Omental fat pad (tissue), 4 donors: ENCODE data around the gene TMEM119. TPM values are rescaled to one million over a fixed set of nuclear protein-coding genes. Genes with fewer than 3 reads are reported as not detected.

Experiments used
- ATAC-seq: fragments of 150-250 bp; one replicate; pipeline ENCODE4 v1.9.1; 2016; ENCODE audit warnings: mild to moderate bottlenecking, moderate library complexity; ENCODE audit not compliant: low FRiP score
- DNase-seq: peaks from one replicate; pipeline ENCODE4 v3.0.0-alpha.2; 2019; ENCODE audit warnings: low spot score
- total RNA-seq, 4 donors: library from RNA; depleted of rRNA; stranded (reverse); fragments of >200 nt; gene quantifications; one replicate each; pipeline ENCODE4 v1.1.0, GENCODE V29; 2016
- TF ChIP-seq, protein P1 (sequence below), 3 donors: fragments of 450-650 bp; IDR thresholded peaks; one replicate each; pipeline ENCODE4 v1.5.1; 2016 to 2017; ENCODE audit warnings: antibody characterized with exemption in 3 of 3, mild to moderate bottlenecking in 3 of 3, moderate library complexity in 2 of 3

Gene TMEM119
- total RNA-seq, 4 donors from 2014 or later = 3.1 to 28.8 (median 8.8) TPM

DNA sequence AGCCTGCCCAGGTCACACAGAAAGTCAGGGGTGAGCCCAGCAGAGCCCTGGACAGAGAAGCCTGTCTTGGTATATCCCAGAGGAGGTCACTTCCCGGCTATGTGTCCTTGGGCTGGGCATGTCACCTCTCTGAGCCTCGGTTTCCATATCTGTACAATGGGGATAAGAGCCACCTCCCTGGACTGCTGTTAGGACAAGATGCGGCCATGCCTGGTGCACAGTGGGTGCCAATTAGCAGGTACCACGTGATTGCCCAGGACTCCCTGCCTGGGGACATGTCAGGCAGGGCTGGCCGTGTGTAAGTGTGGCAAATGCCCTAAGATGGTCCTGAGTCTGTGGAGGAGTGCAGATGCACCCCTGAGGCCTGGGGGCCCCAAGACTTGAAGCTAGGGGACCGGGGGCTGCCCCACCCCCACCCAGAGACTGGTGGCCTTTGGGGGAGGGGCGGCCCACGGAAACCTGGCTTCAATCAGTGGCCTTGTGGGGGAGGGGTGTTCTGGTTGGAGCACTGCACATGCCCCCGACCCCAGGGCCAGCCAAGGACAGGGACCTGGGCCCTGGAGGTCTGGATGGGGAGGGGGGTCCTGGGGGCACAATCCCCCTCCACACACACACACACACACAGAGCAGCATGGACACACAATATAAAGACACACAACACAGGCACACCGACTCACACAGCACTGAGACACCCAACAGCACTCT lies 878 bp downstream of the TMEM119 start:
- ATAC-seq (no peak), DNase-seq (no peak)
- TF ChIP-seq, protein P1, sequence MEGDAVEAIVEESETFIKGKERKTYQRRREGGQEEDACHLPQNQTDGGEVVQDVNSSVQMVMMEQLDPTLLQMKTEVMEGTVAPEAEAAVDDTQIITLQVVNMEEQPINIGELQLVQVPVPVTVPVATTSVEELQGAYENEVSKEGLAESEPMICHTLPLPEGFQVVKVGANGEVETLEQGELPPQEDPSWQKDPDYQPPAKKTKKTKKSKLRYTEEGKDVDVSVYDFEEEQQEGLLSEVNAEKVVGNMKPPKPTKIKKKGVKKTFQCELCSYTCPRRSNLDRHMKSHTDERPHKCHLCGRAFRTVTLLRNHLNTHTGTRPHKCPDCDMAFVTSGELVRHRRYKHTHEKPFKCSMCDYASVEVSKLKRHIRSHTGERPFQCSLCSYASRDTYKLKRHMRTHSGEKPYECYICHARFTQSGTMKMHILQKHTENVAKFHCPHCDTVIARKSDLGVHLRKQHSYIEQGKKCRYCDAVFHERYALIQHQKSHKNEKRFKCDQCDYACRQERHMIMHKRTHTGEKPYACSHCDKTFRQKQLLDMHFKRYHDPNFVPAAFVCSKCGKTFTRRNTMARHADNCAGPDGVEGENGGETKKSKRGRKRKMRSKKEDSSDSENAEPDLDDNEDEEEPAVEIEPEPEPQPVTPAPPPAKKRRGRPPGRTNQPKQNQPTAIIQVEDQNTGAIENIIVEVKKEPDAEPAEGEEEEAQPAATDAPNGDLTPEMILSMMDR (IDR thresholded peaks at IDR 0.05) = no peak

DNA sequence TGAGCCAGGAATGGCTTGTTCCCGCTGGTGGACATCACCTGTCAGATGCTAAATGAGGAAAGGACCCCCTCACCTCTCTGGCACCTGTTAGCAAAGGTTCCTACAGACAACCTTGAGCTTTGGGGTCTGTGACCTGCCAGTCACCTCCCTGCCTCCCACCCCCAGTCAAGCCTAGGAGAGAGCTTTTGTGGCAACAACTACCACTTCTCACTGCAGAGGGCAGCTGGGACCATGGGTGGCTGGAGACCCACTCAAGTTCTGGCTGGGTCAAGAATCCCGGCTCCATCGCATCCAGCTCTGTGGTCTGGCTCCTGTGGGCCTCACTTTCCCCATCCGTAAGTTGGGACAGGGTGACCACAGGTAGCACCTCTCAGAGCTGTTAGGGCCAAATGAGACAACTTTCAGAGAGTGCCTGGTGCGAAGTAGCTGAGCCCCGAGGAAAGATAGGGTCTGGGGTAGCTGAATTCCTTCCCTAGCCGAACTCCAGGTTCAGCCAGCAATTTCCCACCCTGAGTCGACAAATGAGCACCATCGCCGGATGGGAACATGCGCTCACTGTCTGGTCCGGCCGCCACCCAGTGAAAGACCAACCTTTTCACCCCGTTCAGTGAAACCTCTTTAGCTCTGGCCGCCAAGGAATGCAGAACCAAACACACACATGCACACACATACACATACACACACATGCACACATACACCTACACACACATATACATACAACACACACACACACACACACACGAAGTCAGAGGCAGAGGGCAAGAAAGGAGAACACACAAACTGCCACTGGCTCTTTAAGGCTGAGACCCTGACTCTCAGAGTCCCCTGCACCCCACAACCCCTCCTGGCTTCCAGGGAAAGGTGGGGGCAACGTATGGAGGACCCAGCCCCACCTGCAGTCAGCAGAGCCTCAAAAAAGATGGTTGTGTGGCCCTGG lies 1.9 kb downstream of the TMEM119 start:
- no peak for ATAC-seq
- TF ChIP-seq, protein P1 (IDR thresholded peaks at IDR 0.05) = no peak

GRCh38 chr12:108594960-108595710 lies 2.7 kb downstream of the TMEM119 start:
- TF ChIP-seq, protein P1 (IDR thresholded peaks at IDR 0.05) = no peak
- no peak for ATAC-seq
- DNase-seq = no peak

More for the DNA sequence above, 1.9 kb downstream of the TMEM119 start:
- no peak for DNase-seq

- TF ChIP-seq, protein P1 (IDR thresholded peaks at IDR 0.05) = no peak
Measured at GRCh38 chr12:108594323-108594903, 3.5 kb downstream of the TMEM119 start.

DNA sequence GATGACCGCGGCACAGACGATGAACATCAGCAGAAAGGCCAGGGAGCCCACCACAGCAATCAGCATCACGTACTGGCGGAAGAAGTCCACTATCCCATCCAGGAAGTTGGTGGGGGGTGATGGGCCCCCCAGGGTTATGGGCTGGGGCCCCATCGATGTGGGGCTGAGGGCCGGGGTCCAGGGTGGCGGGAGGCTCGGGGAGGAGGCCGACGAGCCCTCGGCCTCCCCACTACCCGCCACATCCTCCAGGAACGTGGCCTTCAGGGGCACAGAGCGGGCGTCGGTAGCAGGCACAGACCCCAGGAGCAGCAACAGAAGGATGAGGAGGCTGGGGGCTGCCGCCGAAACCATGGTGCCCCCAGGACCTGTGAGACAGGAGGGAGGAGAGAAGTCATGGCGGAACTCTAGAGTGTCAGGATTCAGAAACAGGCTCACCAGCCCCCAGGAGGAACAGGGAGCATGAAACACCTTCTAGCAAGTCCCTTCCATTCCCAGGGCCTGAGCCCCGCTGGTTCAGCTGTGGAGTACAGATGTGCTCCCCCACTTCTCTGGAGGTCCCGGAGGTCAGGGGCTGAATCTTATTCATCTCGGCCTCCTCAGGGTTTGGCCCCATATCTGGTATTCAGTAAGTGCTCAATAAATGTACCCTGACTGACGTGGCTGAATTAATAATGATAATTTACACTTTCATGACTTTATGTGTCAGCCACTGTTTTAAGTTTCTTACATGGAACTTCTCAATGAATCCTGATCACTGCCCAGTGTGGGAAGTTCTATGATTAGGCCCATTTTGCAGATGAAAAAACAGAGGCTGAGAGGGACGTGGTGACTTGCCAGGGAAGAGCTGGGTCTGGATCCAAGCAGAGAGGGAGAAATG lies 5.6 kb downstream of the TMEM119 start:
- ATAC-seq (no peak), DNase-seq (no peak)
- TF ChIP-seq, protein P1 (IDR thresholded peaks at IDR 0.05) = no peak

More at GRCh38 chr12:108594323-108594903, 3.5 kb downstream of the TMEM119 start:
- ATAC-seq (no peak), DNase-seq (no peak)
